Keratinocyte (primary cell): ENCODE measurements around the gene SND1. TPM values are rescaled to one million over a fixed set of nuclear protein-coding genes. Genes with fewer than 3 reads are reported as not detected.

Experiments used
- DNase-seq: peaks from one replicate; pipeline ENCODE4 v3.0.0-alpha.2; 2011; ENCODE audit warnings: low read depth, missing footprints, low spot score
- FAIRE-seq: peaks from 2 replicates; lab custom pipeline; 2011; peaks lifted over from hg19 to GRCh38; lab: Jason Lieb, UNC
- H2AFZ ChIP-seq: 2 replicates; pipeline ENCODE4 v1.6.0; 2012; ENCODE audit warnings: low read length, control low read depth, inconsistent platforms; ENCODE audit not compliant: control insufficient read depth
- H3K27ac ChIP-seq: 2 replicates; pipeline ENCODE4 v1.5.1; 2011; ENCODE audit warnings: low read length; ENCODE audit not compliant: control insufficient read depth, insufficient read depth
- H3K27me3 ChIP-seq: 3 replicates; pipeline ENCODE4 v1.6.0; 2011; ENCODE audit warnings: low read length; ENCODE audit not compliant: control insufficient read depth, insufficient read depth; ENCODE audit errors: extremely low read depth
- H3K36me3 ChIP-seq, 2 experiments: 2 replicates in 1 of 2; 3 replicates in 1 of 2; pipeline ENCODE4 v1.5.1; 2011; ENCODE audit warnings: low read length in 2 of 2, mild to moderate bottlenecking in 1 of 2; ENCODE audit not compliant: control insufficient read depth in 2 of 2, insufficient read depth in 2 of 2; ENCODE audit errors: extremely low read depth in 1 of 2
- H3K4me1 ChIP-seq: 3 replicates; pipeline ENCODE4 v1.5.1; 2011; ENCODE audit warnings: low read length; ENCODE audit not compliant: control insufficient read depth, insufficient read depth; ENCODE audit errors: extremely low read depth
- H3K4me2 ChIP-seq: 3 replicates; pipeline ENCODE4 v1.6.0; 2011; ENCODE audit warnings: low read depth, low read length; ENCODE audit not compliant: control insufficient read depth, insufficient read depth; ENCODE audit errors: extremely low read depth
- H3K4me3 ChIP-seq, 3 experiments: fragments of 200-600 bp in 1 of 3; sonication (generic) in 1 of 3; 2 replicates in 2 of 3; 3 replicates in 1 of 3; pipeline ENCODE4 v1.5.1; 2011 to 2016; ENCODE audit warnings: low read length in 3 of 3, mild to moderate bottlenecking in 3 of 3, control low read depth in 2 of 3, inconsistent platforms in 1 of 3, low read depth in 1 of 3, mixed read lengths in 1 of 3, mixed run types in 1 of 3, moderate library complexity in 1 of 3; ENCODE audit not compliant: control insufficient read depth in 2 of 3, insufficient read depth in 2 of 3; ENCODE audit errors: extremely low read depth in 1 of 3
- H3K79me2 ChIP-seq: 2 replicates; pipeline ENCODE4 v1.6.0; 2012; ENCODE audit warnings: low read length; ENCODE audit not compliant: control insufficient read depth, insufficient read depth
- H3K9ac ChIP-seq: 3 replicates; pipeline ENCODE4 v1.6.0; 2011; ENCODE audit warnings: low read length; ENCODE audit not compliant: control insufficient read depth, insufficient read depth; ENCODE audit errors: extremely low read depth
- H3K9me1 ChIP-seq: 3 replicates; pipeline ENCODE4 v1.6.0; 2011; ENCODE audit warnings: low read length; ENCODE audit not compliant: control insufficient read depth, insufficient read depth; ENCODE audit errors: extremely low read depth
- H3K9me3 ChIP-seq: 2 replicates; pipeline ENCODE4 v1.5.1; 2012; ENCODE audit warnings: low read depth, low read length; ENCODE audit not compliant: control insufficient read depth
- H4K20me1 ChIP-seq: 3 replicates; pipeline ENCODE4 v1.6.0; 2011; ENCODE audit warnings: low read length; ENCODE audit not compliant: control insufficient read depth, insufficient read depth; ENCODE audit errors: extremely low read depth
- CTCF ChIP-seq, 3 experiments: IDR thresholded peaks in 1 of 3; conservative IDR thresholded peaks in 1 of 3; optimal IDR thresholded peaks in 1 of 3; 2 replicates in 2 of 3; 3 replicates in 1 of 3; pipeline versions ENCODE3 to v1.5.1; 2011; ENCODE audit warnings: low read length in 3 of 3, mild to moderate bottlenecking in 3 of 3, moderate library complexity in 2 of 3, control low read depth in 1 of 3, inconsistent platforms in 1 of 3; ENCODE audit not compliant: insufficient read depth in 2 of 3; ENCODE audit errors: extremely low read depth in 1 of 3
- EZH2 ChIP-seq: IDR thresholded peaks from one replicate; pipeline ENCODE4 v1.6.1; 2012; ENCODE audit warnings: inconsistent platforms, mild to moderate bottlenecking, low read length, moderate library complexity
- dilution Hi-C: fragments of 300-500 bp; cut with MboI; formaldehyde crosslinking; loops from one replicate; pipeline ENCODE4 v1.7.0; 2020; ENCODE audit warnings: low sequenced_read_pairs; ENCODE audit not compliant: extremely low pct_ligation_motif_present
- polyA plus RNA-seq, 5 experiments: library from polyadenylated mRNA; depleted of rRNA in 3 of 5; stranded (reverse) in 3 of 5; stranded (forward) in 1 of 5; unstranded in 1 of 5; fragments of >200 nt; gene quantifications; 1 replicate in 1 of 5; 2 replicates in 3 of 5; 3 replicates in 1 of 5; pipeline versions ENCODE4 v1.2.1 to v1.2.3, GENCODE V29; 2011 to 2012; ENCODE audit warnings: missing spikeins in 2 of 5, low read depth in 1 of 5, low replicate concordance in 1 of 5

The SND1 gene
- polyA plus RNA-seq, 1 donor (not counting 4 experiments of a cell fraction or from before 2014, with no cell fraction given), result 140 TPM

- no peaks in the 10 kb centered on the region for H3K9me3 ChIP-seq
- no peak overlapping the region for H3K4me2 ChIP-seq
- peaks cover 33% of the 10 kb centered on the region for H3K79me2 ChIP-seq
- no peak overlapping the region for H3K9ac ChIP-seq
- H3K27ac ChIP-seq, result no peak overlapping the region
- no peak for DNase-seq
- no peak overlapping the region for H2AFZ ChIP-seq
- dilution Hi-C loops, result no loop called here
- H3K9me1 ChIP-seq, result peaks cover 4% of the 10 kb centered on the region
- H3K4me3 ChIP-seq, result no peak overlapping the region
- no peak for FAIRE-seq
- H3K36me3 ChIP-seq, result no peaks in the 10 kb centered on the region
- H3K27me3 ChIP-seq, result no peaks in the 10 kb centered on the region
- peaks cover 6% of the 10 kb centered on the region for H4K20me1 ChIP-seq
- H3K4me1 ChIP-seq, result peaks cover 5% of the 10 kb centered on the region
- no peak for TF ChIP-seq EZH2
These were observed 224.4 kb downstream of the SND1 start for GRCh38 chr7:127876393-127876792.

GRCh38 chr7:127877951-127878350 lies 226.0 kb downstream of the SND1 start:
- no peak for FAIRE-seq
- no peaks in the 10 kb centered on the region for H3K27me3 ChIP-seq
- dilution Hi-C loops, result no loop called here
- H3K9me1 ChIP-seq, result peaks cover 4% of the 10 kb centered on the region
- no peaks in the 10 kb centered on the region for H3K9me3 ChIP-seq
- no peak for DNase-seq
- H2AFZ ChIP-seq, result no peak overlapping the region
- H3K4me3 ChIP-seq, result no peak overlapping the region
- H4K20me1 ChIP-seq, result peaks cover 6% of the 10 kb centered on the region
- H3K9ac ChIP-seq, result no peak overlapping the region
- H3K27ac ChIP-seq, result no peak overlapping the region
- no peaks in the 10 kb centered on the region for H3K36me3 ChIP-seq
- no peak for TF ChIP-seq CTCF (optimal IDR thresholded peaks at IDR 0.05 in 1 of 3, IDR thresholded peaks at IDR 0.05 in 1 of 3, conservative IDR thresholded peaks at IDR 0.05 in 1 of 3; ENCODE audit: extremely low read depth in 1 of 3, insufficient read depth in 2 of 3, low read length in 3 of 3)
- TF ChIP-seq EZH2, result no peak
- no peak overlapping the region for H3K4me2 ChIP-seq
- peaks cover 36% of the 10 kb centered on the region for H3K79me2 ChIP-seq
- peaks cover 5% of the 10 kb centered on the region for H3K4me1 ChIP-seq

GRCh38 chr7:127878791-127879190 lies 226.8 kb downstream of the SND1 start:
- H3K9me1 ChIP-seq, result no peaks in the 10 kb centered on the region
- FAIRE-seq, result no peak
- H3K36me3 ChIP-seq, result no peaks in the 10 kb centered on the region
- no peak overlapping the region for H3K4me2 ChIP-seq
- H3K27me3 ChIP-seq, result no peaks in the 10 kb centered on the region
- peaks cover 30% of the 10 kb centered on the region for H3K79me2 ChIP-seq
- no peaks in the 10 kb centered on the region for H3K9me3 ChIP-seq
- TF ChIP-seq EZH2 (no peak), CTCF (optimal IDR thresholded peaks at IDR 0.05 in 1 of 3, IDR thresholded peaks at IDR 0.05 in 1 of 3, conservative IDR thresholded peaks at IDR 0.05 in 1 of 3; ENCODE audit: extremely low read depth in 1 of 3, insufficient read depth in 2 of 3, low read length in 3 of 3) (no peak)
- no peak overlapping the region for H3K4me3 ChIP-seq
- dilution Hi-C loops, result no loop called here
- peaks cover 4% of the 10 kb centered on the region for H4K20me1 ChIP-seq
- no peak overlapping the region for H3K27ac ChIP-seq
- H3K4me1 ChIP-seq, result peaks cover 5% of the 10 kb centered on the region
- no peak overlapping the region for H2AFZ ChIP-seq
- H3K9ac ChIP-seq, result no peak overlapping the region
- no peak for DNase-seq
